ENCODE data around the gene GABRB1.

The GABRB1 gene

DNA sequence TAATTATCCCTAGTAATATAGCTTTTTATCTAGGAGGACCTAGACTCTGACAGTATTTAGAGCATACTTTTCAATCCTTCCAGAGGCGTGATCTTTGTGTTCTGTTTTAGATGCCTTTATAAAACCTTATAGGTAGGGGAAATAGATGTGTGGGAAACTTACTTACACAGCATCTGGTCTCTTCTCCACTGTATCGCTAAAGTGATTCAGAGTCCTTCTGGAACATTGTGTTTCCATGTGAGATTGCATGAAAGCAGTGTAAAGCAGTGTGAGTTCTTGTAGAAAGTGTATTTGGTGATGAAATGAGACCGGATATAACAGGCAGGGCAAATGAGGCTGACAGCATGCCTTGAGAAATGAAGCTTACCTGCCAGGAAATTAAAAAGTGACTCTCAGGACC, 9.5 kb downstream of the GABRB1 start:
- in situ Hi-C loops (cut with MboI; ENCODE audit: low pct_unique_long_range_greater_than_20kb, low sequenced_read_pairs): no loop called here
- no peak for DNase-seq

DNA sequence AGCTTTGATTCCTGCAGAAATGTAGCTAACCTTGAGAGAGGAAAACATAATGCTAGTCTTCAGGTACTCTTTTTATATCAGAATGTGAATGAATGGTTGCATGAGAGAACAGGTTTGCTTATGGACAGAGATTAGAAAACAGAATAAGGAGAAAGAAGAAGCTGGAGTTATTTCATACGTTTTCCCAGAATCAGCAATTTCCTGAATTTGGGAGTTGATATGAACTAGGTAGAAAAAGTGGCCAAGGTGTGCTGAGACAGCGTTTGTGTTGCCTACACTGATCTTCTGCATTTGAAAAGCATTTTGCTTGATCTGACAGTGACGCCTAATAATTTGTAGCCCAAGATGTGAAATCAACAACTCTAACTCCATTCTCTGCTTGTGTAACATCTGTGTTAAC, 12.5 kb downstream of the GABRB1 start:
- in situ Hi-C loops (cut with MboI; ENCODE audit: low pct_unique_long_range_greater_than_20kb, low sequenced_read_pairs): no loop called here
- DNase-seq: no peak

DNA sequence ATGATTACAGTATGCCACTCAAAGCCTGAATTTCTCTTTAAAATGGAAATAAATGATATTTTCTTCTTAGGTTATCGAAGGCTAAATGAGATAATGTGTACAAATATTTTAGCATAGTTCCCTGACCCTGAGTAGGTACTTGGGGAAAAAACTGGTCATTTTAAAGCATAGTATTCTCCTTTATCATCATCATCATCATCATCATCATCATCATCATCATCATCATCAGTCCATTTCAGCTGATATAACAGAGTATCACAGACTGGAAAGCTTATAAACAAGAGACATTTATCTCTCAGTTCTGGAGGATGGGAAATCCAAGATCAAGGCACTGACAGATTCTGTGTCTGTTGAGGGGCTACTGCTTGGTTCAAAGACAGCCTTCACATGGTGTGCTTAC, 13.9 kb downstream of the GABRB1 start:
- DNase-seq: no peak
- in situ Hi-C loops (cut with MboI; ENCODE audit: low pct_unique_long_range_greater_than_20kb, low sequenced_read_pairs): no loop called here

DNA sequence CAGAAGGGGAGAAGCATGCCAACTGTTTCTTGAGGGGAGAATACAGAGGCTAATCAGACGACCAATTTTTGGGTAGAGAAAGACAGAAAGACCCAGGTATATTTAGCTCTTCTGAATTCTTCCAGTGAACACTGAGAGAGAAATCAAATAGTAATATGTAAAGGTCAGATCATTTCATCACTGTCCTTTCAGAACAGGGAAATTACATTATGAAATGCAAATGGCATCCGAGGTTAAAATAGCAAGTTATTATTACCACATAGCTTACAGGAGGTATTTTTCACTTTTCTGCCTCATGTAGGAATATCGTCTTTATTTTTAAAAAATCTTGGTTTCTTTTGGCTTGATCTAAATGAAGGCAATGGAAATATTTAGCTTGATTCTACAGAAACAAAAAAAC, 18.0 kb downstream of the GABRB1 start:
- no peak for DNase-seq
- in situ Hi-C loops (cut with MboI; ENCODE audit: low pct_unique_long_range_greater_than_20kb, low sequenced_read_pairs): no loop called here

DNA sequence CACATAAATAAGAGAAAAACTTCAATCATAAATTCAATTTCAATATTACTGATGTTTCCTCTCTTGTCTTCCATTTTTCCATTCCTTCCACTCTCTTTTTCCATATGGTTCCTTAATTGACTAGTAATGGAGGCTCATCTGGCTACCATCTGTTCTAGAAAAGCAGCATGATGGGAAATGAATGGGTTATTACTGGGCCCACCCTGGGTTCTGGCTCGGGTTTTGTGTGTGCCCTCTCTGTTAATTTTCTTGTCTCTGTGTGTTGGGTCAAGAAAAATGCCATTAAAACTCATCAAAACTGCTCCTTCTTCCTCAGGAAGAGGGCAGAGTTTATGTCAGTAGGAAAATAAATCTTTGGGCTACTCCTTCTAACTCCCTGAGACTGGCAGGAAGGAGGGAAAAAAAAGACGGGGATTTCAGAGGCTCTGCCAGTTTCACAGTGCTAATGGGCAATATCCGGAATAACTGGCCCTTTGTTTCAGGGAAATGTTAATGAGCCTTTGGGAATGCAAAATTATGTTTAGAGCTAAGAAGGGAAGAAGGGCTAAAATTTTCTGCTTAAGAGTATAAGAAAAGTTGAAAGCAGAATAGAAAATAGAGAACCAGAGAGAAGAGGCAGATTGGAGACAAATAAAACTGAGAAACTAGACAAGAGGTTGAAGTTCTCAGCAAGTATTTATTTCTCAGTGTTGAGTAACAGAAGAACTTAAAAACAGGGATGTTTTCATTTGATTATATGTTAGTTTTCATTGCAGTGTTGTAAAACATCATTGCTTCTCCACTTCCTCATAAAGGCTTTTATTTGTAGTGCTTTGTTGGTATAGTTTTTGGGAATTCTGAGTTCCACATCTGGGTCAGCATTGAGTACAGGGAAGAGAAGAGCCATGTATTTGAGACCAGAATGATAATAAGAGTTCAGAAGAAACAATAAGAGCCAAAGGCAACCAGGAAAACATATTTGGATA, 19.7 kb downstream of the GABRB1 start:
- in situ Hi-C loops (cut with MboI; ENCODE audit: low pct_unique_long_range_greater_than_20kb, low sequenced_read_pairs): no loop called here
- no peak for DNase-seq

DNA sequence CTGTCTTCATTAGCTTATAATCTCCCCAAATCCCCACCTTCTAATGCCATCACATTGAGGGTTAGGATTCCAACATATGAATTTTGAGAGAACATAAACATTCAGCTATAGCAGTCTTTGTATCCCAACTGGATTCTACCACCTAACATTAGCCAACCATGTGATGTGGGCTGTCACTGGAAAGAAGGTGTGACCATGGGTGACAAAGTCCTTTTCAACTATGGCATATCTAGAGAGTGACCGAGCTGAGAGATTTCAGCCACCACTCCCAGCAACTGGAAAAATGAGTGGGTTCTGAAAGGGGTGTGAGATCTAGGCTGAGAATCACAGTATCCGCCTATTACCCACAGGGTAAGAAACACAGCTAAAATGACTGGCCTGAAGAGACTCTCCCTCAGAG, 22.1 kb downstream of the GABRB1 start:
- DNase-seq: no peak
- in situ Hi-C loops (cut with MboI; ENCODE audit: low pct_unique_long_range_greater_than_20kb, low sequenced_read_pairs): no loop called here

DNA sequence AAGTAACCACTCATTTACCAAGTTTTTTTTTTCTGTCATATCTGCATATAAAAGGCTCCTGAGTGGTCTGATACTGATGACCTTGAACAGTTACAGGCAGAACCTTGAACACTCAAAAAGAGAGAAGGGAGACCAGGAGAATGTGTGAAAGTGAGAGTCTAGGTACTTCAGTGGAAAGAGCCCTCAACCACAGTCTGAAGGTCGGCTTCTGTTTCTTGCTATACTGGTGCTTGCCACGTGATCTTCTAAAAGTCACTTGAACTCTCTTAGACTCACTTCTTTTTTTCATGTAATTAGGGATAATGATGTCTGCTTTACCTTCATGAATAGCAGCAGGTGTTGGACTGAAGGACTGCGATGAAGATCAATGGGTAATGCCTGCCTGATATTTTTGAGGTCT, 22.8 kb downstream of the GABRB1 start:
- no peak for DNase-seq
- in situ Hi-C loops (cut with MboI; ENCODE audit: low pct_unique_long_range_greater_than_20kb, low sequenced_read_pairs): no loop called here

DNA sequence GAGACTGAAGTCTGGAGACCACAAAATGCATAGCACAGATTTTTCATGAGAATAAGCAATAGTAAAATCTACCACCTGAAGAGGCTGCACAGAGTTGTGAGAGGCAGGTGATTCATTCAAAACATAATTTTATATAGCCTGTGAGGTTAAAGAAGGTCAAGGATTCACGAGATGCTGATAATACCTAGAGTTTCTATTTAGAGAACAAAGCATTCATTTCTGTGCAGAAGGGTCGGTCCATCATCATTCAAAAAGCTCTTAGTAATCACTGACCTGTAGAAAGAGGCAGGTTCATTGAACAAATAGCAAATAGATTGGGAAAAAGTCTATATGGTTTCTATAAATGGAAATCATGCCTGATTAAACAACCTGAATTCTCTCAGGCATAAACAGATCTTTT, 26.6 kb downstream of the GABRB1 start:
- DNase-seq: no peak
- in situ Hi-C loops (cut with MboI; ENCODE audit: low pct_unique_long_range_greater_than_20kb, low sequenced_read_pairs): no loop called here

DNA sequence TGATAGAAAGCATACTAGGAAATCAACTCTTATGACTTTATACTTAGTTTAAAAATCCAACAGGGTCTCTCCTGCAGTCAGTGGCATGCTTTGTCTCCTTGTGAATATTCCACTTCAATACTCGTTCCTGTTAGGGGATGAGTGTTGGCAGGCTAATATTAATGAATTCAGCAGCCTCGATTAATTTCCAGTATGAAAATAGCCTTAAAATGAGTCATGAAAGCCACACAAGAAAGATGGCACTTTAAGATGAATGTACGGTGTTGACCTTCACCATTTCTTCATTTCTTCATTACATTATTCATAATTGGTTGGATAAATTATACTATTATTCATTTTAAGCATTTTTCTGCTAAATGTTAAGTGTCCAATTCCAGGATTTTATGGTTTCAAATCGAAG, 29.2 kb downstream of the GABRB1 start:
- no peak for DNase-seq
- in situ Hi-C loops (cut with MboI; ENCODE audit: low pct_unique_long_range_greater_than_20kb, low sequenced_read_pairs): no loop called here

DNA sequence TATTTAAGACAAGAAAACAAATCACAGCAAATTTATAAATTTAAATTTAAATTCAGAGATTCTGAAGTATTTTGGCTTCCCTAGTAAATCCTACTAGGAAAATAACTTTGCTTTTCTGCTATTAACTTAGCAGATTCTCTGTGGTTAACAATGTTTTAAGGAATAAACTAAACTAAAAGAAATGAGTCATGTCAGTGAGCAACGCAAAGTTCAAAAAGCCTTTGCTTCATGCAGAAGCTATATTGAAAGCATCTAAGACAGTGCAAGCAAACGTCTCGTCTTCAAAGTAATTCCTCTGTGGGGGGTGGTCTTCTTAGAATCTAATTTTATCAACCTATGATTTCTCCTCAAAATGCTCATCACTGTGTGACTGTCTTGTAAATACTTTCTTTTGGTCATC, 30.1 kb downstream of the GABRB1 start:
- DNase-seq: no peak
- in situ Hi-C loops (cut with MboI; ENCODE audit: low pct_unique_long_range_greater_than_20kb, low sequenced_read_pairs): no loop called here

DNA sequence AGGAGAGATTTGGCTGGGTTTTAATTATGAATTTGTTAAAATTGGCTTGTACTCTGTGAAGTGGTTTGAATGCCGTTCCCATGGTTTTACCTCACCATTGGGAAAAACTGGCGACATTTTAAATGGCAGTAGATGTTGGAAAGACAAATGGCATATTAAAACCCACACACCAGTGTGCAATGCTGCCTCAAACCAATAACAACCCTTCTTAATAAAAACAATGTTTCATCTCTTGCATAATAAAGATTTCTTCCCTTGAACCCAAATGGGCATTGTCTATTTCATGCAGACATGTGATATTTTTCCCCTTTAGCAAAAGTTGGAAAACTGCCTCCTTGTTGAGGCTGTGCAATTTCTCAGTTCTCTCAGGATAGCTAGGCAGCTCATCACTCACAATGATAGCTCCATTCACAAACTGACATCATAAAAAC, 33.7 kb downstream of the GABRB1 start:
- in situ Hi-C loops (cut with MboI; ENCODE audit: low pct_unique_long_range_greater_than_20kb, low sequenced_read_pairs): no loop called here
- DNase-seq: no peak

DNA sequence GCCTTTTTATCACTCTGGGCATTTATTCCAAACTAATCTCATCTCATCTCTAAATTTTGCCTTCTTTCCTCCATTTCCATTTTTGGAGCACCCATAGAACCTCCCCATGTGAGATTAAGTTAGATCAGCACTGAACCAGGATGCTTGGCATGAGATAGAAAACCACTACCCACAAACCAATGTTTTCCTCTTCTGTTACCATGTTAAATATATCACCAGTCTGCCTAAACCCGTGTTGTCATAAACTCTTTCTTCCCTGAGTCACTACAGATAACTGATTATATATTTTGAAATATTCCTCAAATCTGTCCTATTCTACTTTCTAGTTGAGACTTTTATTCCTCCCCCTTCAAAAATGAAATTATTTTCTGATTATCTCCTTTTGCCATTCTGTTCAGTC, 37.6 kb downstream of the GABRB1 start:
- DNase-seq: no peak
- in situ Hi-C loops (cut with MboI; ENCODE audit: low pct_unique_long_range_greater_than_20kb, low sequenced_read_pairs): no loop called here

DNA sequence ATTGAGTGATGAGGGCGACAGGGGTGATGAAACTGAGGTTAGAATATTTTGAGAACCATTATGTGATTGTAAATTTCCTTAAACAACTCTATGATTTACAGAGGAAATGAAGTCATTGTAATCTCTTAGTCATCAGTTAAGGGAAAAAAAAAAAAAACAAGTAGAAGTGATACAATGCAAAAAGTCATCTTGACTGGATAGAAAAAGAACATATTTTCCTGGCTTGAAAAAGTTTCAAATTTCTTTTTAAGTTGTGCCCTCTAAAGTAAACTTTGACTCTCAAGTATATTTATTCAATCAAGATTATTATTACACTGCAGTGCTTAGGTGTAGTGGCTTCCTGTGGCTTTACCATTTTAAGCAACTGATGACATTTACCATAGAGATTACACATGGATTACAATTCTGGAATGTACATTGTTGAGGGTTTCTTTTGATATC, 40.6 kb downstream of the GABRB1 start:
- no peak for DNase-seq
- in situ Hi-C loops (cut with MboI; ENCODE audit: low pct_unique_long_range_greater_than_20kb, low sequenced_read_pairs): no loop called here

DNA sequence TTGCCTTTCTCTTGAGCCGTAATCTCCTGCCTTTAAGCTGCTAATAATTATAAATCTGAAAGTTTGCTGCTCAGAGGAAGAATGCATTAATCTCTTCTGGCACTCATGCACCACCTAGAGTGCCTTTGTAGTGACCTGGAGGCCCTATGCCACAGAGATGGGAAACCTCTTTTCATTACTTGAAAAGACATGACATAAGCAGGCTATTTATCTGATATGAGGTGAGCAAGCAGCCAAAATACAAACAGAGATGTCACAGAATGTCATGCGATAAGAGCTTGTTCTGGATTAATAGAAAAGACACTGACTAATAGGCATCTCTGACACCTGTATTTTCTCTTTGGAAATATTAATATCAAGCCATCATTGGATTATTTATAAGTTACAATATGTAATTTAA, 42.3 kb downstream of the GABRB1 start:
- DNase-seq: no peak
- in situ Hi-C loops (cut with MboI; ENCODE audit: low pct_unique_long_range_greater_than_20kb, low sequenced_read_pairs): no loop called here

DNA sequence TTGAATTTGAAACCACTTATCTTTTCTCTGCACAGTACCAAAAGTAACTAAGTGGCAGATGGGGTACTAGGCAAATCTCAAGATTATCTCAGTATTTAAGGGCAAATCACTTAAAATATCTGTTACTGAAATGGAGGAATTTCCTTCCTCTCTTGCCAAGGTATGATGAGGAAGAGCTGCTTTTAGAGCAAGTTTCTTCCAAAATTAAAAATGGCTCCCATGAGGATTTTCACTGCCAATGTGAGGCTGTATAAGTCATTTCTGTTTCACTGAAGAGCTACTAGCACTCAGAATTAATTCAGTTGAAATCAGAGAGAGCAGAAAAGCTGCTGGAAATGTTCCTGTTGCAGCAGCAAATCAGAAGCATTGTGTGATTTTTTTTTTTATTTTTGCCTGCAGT, 43.4 kb downstream of the GABRB1 start:
- no peak for DNase-seq
- in situ Hi-C loops (cut with MboI; ENCODE audit: low pct_unique_long_range_greater_than_20kb, low sequenced_read_pairs): no loop called here

DNA sequence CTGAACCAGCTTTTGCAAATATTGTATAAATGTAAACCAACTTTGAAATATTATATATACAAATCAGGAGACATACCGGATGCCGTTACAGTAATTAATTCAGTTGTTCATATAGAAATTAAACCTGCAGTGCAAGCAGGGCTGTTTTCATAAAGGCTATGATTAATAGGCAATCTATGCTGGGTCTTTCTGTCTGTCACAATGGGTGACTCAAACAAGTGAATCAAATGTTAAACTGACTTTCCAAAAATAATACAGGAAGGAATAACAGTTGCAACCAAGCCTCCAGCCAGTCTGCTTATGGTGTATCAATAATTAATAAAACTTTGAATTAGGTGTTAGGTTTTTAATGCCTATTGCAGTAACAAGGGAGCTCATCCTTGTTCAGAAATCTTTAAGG, 43.9 kb downstream of the GABRB1 start:
- in situ Hi-C loops (cut with MboI; ENCODE audit: low pct_unique_long_range_greater_than_20kb, low sequenced_read_pairs): no loop called here

DNA sequence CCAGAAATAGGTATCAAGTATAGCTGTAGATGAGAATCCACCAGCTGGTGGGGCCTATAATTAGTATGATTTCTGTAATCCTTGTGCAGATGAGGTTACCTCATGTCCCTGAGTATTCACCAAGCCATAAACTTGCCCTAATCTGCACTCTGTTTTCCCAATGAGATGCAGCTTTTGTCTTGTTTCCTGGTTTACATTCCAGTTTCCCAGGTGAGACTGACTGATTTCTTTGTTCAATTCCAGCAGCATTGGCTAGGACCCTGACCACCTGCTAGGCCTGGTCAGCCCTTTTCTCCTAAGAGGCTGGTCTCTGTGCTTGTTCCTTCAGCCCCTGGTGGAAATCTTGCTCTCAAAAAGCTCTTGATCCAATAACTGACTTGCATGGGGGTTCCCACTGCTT, 44.6 kb downstream of the GABRB1 start:
- no peak for DNase-seq
- in situ Hi-C loops (cut with MboI; ENCODE audit: low pct_unique_long_range_greater_than_20kb, low sequenced_read_pairs): no loop called here

More for the DNA sequence above, 43.9 kb downstream of the GABRB1 start:
- DNase-seq: no peak

DNA sequence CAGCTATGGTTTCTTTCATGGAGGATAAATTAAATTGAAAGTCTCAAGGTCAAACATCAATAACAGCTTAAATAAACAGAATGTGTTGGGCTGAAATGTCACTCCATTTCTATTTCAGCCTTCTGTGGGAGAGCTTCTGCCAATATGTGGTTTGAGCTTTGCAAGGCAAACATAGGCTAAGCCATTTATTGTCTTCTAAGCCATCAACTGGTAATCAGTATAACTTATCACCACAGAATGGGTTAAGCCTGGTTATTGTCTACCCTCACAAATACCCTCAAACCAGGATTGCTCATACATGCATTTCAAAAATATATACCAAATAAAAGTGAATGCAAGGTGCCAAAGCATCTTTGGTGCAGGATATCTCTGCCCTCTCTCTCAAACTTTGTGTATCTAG, 52.7 kb downstream of the GABRB1 start:
- in situ Hi-C loops (cut with MboI; ENCODE audit: low pct_unique_long_range_greater_than_20kb, low sequenced_read_pairs): no loop called here
- no peak for DNase-seq

DNA sequence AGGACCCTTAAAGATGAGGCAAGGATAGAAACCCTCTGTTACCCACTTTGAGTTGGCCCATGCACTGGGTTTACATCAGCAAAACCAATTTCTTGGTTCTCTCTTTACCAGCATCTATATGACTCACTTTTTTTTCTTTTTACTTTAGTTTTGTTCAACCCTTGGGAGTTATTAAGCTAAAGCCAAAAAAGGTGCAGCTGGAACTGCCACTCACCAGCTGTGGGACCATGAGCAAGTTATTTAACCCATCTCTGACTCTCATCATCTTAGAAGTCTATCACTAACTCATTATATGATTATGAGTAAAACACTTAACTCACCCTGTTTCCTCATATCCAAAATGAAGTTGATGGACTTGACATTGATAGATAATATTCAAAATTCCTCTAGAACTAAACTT, 53.4 kb downstream of the GABRB1 start:
- DNase-seq: no peak
- in situ Hi-C loops (cut with MboI; ENCODE audit: low pct_unique_long_range_greater_than_20kb, low sequenced_read_pairs): no loop called here

DNA sequence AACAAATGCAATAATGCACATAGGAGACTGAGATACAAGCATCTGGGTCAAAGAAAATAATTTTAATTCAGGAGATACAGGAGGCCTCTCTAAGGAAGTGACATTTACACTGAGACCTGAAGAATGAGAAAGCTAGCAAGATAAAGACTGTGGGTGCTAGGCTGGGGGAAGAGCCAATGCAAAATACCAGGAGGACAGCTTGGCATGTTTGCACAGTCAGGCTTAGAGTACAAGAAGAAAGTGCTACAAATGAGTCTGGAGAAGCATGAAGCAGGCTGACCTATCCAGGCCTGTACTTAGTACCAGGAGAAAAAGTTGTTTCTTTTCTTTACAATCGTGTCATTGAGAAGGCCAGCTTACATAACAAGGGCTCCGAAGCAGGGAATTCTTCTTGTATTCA, 56.9 kb downstream of the GABRB1 start:
- in situ Hi-C loops (cut with MboI; ENCODE audit: low pct_unique_long_range_greater_than_20kb, low sequenced_read_pairs): no loop called here
- no peak for DNase-seq

DNA sequence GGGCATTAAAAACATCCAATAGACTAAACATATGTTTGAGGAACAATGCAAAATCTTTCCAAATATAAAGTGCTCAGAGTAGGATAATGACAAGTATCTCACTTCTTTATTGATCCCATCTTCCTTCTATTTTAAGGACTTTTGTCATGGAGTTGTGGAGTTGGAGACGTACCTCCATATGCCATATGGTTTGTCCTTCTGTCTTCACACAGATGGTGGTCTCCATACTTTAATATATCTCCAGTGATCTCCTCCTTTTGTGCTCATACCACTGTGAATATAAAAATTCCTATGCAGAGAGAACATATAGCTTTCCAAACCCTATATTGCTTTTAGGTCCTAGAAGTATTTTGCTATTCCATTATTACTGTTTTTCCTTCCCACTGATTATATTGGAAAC, 64.5 kb downstream of the GABRB1 start:
- DNase-seq: no peak
- in situ Hi-C loops (cut with MboI; ENCODE audit: low pct_unique_long_range_greater_than_20kb, low sequenced_read_pairs): no loop called here

Measured in KBM-7 (cell line).